SJSA1 (cell line): Measurements from ENCODE around the gene RASGRP2. TPM values are rescaled to one million over a fixed set of nuclear protein-coding genes. Genes with fewer than 3 reads are reported as not detected.

Source experiments
- DNase-seq, 2 experiments: peaks; one replicate each; pipeline ENCODE4 v3.0.0-alpha.2; 2015 to 2020; ENCODE audit warnings: low spot score in 2 of 2, low read depth in 1 of 2
- H3K27ac ChIP-seq: fragments of 250-450 bp; sonication (Bioruptor Pico); 2 replicates; pipeline ENCODE4 v1.5.1; 2020; ENCODE audit warnings: mild to moderate bottlenecking, moderate library complexity
- H3K27me3 ChIP-seq: fragments of 250-450 bp; sonication (Bioruptor Pico); replicated peaks from 2 replicates; pipeline ENCODE4 v1.5.1; 2020; ENCODE audit warnings: mild to moderate bottlenecking, moderate library complexity
- H3K36me3 ChIP-seq: fragments of 250-450 bp; sonication (Bioruptor Pico); 2 replicates; pipeline ENCODE4 v1.5.1; 2020; ENCODE audit warnings: mild to moderate bottlenecking
- H3K4me1 ChIP-seq: fragments of 250-450 bp; sonication (Bioruptor Pico); replicated peaks from 2 replicates; pipeline ENCODE4 v1.6.1; 2021; ENCODE audit warnings: mild to moderate bottlenecking
- H3K4me3 ChIP-seq: fragments of 250-450 bp; sonication (Bioruptor Pico); 2 replicates; pipeline ENCODE4 v1.5.1; 2020; ENCODE audit warnings: mild to moderate bottlenecking
- H3K9me3 ChIP-seq: fragments of 250-450 bp; sonication (Bioruptor Pico); replicated peaks from 2 replicates; pipeline ENCODE4 v1.5.1; 2020; ENCODE audit warnings: mild to moderate bottlenecking
- total RNA-seq: library from RNA; depleted of rRNA; stranded (reverse); fragments of >200 nt; shearing (Covaris generic); gene quantifications from 2 replicates; pipeline ENCODE4 v1.2.3, GENCODE V29; 2014

RASGRP2 gene
- total RNA-seq, 1 experiment from 2014 or later, result 0.08 TPM

- Histone ChIP-seq H3K27ac (no peak overlapping the region), H3K27me3 (peaks cover 46% of the 10 kb centered on the region), H3K4me3 (no peak overlapping the region), H3K4me1 (peaks cover 32% of the 10 kb centered on the region), H3K36me3 (no peaks in the 10 kb centered on the region), H3K9me3 (peaks cover 5% of the 10 kb centered on the region; the same call in 1 of the 2 replicates)
- no peak for DNase-seq
These were observed 1.8 kb upstream of the RASGRP2 start for GRCh38 chr11:64745521-64746328.

GRCh38 chr11:64745189-64745520 lies 1.2 kb upstream of the RASGRP2 start:
- Histone ChIP-seq H3K4me3 (no peak overlapping the region), H3K36me3 (no peaks in the 10 kb centered on the region), H3K27me3 (peaks cover 46% of the 10 kb centered on the region), H3K4me1 (peaks cover 32% of the 10 kb centered on the region), H3K27ac (no peak overlapping the region), H3K9me3 (peaks cover 5% of the 10 kb centered on the region; the same call in 1 of the 2 replicates)
- no peak for DNase-seq

GRCh38 chr11:64744544-64745188 lies 724 bp upstream of the RASGRP2 start:
- no peak for DNase-seq
- H3K4me3 ChIP-seq, result no peak overlapping the region
- peaks cover 32% of the 10 kb centered on the region for H3K4me1 ChIP-seq
- H3K9me3 ChIP-seq, result peaks cover 5% of the 10 kb centered on the region; the same call in 1 of the 2 replicates
- no peak overlapping the region for H3K27ac ChIP-seq
- no peaks in the 10 kb centered on the region for H3K36me3 ChIP-seq
- H3K27me3 ChIP-seq, result peaks cover 46% of the 10 kb centered on the region

- no peaks in the 10 kb centered on the region for H3K36me3 ChIP-seq
These were observed 902 bp downstream of the RASGRP2 start for GRCh38 chr11:64742889-64743590.

GRCh38 chr11:64742087-64742888 lies 1.7 kb downstream of the RASGRP2 start:
- peak in 1 of 2 experiments; percentile 40 for DNase-seq
- Histone ChIP-seq H3K27me3 (peaks cover 46% of the 10 kb centered on the region), H3K4me3 (no peak overlapping the region; the same call in 1 of the 2 replicates)

More at GRCh38 chr11:64742889-64743590, 902 bp downstream of the RASGRP2 start:
- Histone ChIP-seq H3K4me1 (peaks cover 37% of the 10 kb centered on the region), H3K27me3 (peaks cover 46% of the 10 kb centered on the region), H3K9me3 (peaks cover 5% of the 10 kb centered on the region; the same call in 1 of the 2 replicates), H3K4me3 (no peak overlapping the region; the same call in 1 of the 2 replicates), H3K27ac (no peak overlapping the region)
- peak in 1 of 2 experiments; percentile 70 for DNase-seq

GRCh38 chr11:64741375-64742086 lies 2.4 kb downstream of the RASGRP2 start:
- Histone ChIP-seq H3K27ac (no peak overlapping the region), H3K4me3 (no peak overlapping the region), H3K27me3 (peaks cover 44% of the 10 kb centered on the region), H3K9me3 (peaks cover 5% of the 10 kb centered on the region; the same call in 1 of the 2 replicates), H3K4me1 (peaks cover 40% of the 10 kb centered on the region), H3K36me3 (no peaks in the 10 kb centered on the region)
- DNase-seq, result no peak

More at GRCh38 chr11:64742087-64742888, 1.7 kb downstream of the RASGRP2 start:
- Histone ChIP-seq H3K27ac (no peak overlapping the region), H3K36me3 (no peaks in the 10 kb centered on the region), H3K4me1 (peaks cover 40% of the 10 kb centered on the region), H3K9me3 (peaks cover 5% of the 10 kb centered on the region; the same call in 1 of the 2 replicates)

GRCh38 chr11:64739871-64740270 lies 4.1 kb downstream of the RASGRP2 start:
- Histone ChIP-seq H3K9me3 (peaks cover 5% of the 10 kb centered on the region; the same call in 1 of the 2 replicates), H3K27ac (no peak overlapping the region), H3K4me1 (peaks cover 30% of the 10 kb centered on the region), H3K27me3 (peaks cover 27% of the 10 kb centered on the region), H3K36me3 (no peaks in the 10 kb centered on the region), H3K4me3 (no peak overlapping the region)
- DNase-seq, result no peak

GRCh38 chr11:64736654-64737053 lies 7.3 kb downstream of the RASGRP2 start:
- no peak for DNase-seq
- H3K27ac ChIP-seq, result no peak overlapping the region
- H3K4me3 ChIP-seq, result no peak overlapping the region
- H3K9me3 ChIP-seq, result peaks cover 3% of the 10 kb centered on the region; the same call in 1 of the 2 replicates
- H3K4me1 ChIP-seq, result peaks cover 8% of the 10 kb centered on the region
- H3K27me3 ChIP-seq, result peaks cover 3% of the 10 kb centered on the region
- H3K36me3 ChIP-seq, result no peaks in the 10 kb centered on the region

GRCh38 chr11:64735725-64736259 lies 8.2 kb downstream of the RASGRP2 start:
- H3K27me3 ChIP-seq, result peaks cover 10% of the 10 kb centered on the region
- no peak overlapping the region for H3K27ac ChIP-seq
- H3K4me3 ChIP-seq, result no peak overlapping the region
- H3K36me3 ChIP-seq, result no peaks in the 10 kb centered on the region
- peaks cover 8% of the 10 kb centered on the region for H3K4me1 ChIP-seq
- DNase-seq, result no peak
- H3K9me3 ChIP-seq, result peaks cover 5% of the 10 kb centered on the region; the same call in 1 of the 2 replicates

GRCh38 chr11:64734811-64735724 lies 8.9 kb downstream of the RASGRP2 start:
- no peak overlapping the region for H3K27ac ChIP-seq
- H3K27me3 ChIP-seq, result peaks cover 15% of the 10 kb centered on the region

GRCh38 chr11:64731601-64732000 lies 12.3 kb downstream of the RASGRP2 start:
- Histone ChIP-seq H3K27me3 (peaks cover 22% of the 10 kb centered on the region), H3K9me3 (peaks cover 5% of the 10 kb centered on the region; the same call in 1 of the 2 replicates), H3K4me3 (no peak overlapping the region), H3K27ac (no peak overlapping the region), H3K36me3 (no peaks in the 10 kb centered on the region), H3K4me1 (no peaks in the 10 kb centered on the region)
- DNase-seq, result no peak

More at GRCh38 chr11:64734811-64735724, 8.9 kb downstream of the RASGRP2 start:
- H3K36me3 ChIP-seq, result no peaks in the 10 kb centered on the region
- peaks cover 8% of the 10 kb centered on the region for H3K4me1 ChIP-seq
- peaks cover 5% of the 10 kb centered on the region; the same call in 1 of the 2 replicates for H3K9me3 ChIP-seq
- no peak for DNase-seq
- no peak overlapping the region for H3K4me3 ChIP-seq
